ENCODE results near the gene CAST.

DNA sequence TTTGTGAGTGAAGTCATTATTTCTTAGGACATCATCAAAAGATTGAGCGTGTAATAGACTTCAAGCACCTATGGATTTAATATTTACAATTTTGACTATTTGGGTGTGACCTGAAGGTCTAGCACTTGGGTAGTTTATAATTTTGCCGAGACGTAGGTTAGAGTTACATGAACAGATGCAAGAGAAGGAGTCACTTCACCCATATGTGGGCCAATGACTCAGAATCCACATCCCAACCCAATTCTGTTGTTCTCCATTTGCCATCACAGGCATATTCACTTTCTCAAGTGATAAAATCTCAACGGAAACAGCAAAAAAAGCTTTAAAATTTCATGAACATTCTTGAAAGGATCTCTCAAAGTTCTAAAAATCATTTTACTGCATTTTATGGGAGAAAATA is 157.6 kb downstream of the CAST start:
- TF ChIP-seq, protein P1, sequence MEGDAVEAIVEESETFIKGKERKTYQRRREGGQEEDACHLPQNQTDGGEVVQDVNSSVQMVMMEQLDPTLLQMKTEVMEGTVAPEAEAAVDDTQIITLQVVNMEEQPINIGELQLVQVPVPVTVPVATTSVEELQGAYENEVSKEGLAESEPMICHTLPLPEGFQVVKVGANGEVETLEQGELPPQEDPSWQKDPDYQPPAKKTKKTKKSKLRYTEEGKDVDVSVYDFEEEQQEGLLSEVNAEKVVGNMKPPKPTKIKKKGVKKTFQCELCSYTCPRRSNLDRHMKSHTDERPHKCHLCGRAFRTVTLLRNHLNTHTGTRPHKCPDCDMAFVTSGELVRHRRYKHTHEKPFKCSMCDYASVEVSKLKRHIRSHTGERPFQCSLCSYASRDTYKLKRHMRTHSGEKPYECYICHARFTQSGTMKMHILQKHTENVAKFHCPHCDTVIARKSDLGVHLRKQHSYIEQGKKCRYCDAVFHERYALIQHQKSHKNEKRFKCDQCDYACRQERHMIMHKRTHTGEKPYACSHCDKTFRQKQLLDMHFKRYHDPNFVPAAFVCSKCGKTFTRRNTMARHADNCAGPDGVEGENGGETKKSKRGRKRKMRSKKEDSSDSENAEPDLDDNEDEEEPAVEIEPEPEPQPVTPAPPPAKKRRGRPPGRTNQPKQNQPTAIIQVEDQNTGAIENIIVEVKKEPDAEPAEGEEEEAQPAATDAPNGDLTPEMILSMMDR (IDR thresholded peaks at IDR 0.05; ENCODE audit: low read depth, low read length, poor library complexity, severe bottlenecking) = no peak
- no peak for TF ChIP-seq EZH2phosphoT487 (IDR thresholded peaks at IDR 0.05; ENCODE audit: borderline replicate concordance, low read length)
